Heart left ventricle (tissue), 13 donors: ENCODE measurements around the gene DOCK1.

Experiments used
- CTCF ChIP-seq, 12 donors: fragments of 200-600 bp; sonication (generic) in 4 of 12; IDR thresholded peaks; one replicate each; pipeline versions ENCODE4 v1.5.0 to v1.8.0; 2018 to 2022; ENCODE audit warnings: antibody characterized with exemption in 12 of 12, mild to moderate bottlenecking in 5 of 12
- POLR2A ChIP-seq, 2 donors: fragments of 450-650 bp; IDR thresholded peaks; one replicate each; pipeline ENCODE4 v1.6.1; 2017; ENCODE audit warnings: antibody characterized with exemption in 2 of 2, mild to moderate bottlenecking in 2 of 2, moderate library complexity in 2 of 2
- donor health status: ischemic (EF 13 %, LVEDD 7.1; RV severe dilation, severe dysfunction).
- donor health status: DM: no; HTN: yes; CAD: no.
- donor health status: DM: no; HTN: no; CAD: no.
- donor health status: ischemic (EF 25% LVEDD 6.9; RV normal size, moderate dysfunction).
- donor health status: ischemic (EF 25% LVEDD 5.7; RV mildly dilated, moderate dysfunction).
- donor health status: ischemic (EF 35%, LVEDD 5.7; RV mildly dilated, moderate dysfunction).
- donor health status: nonischemic (EF 11% LVEDD 7.7; RV severe dilation, severe dysfunction).
- donor health status: DM: yes; HTN: yes; CAD: no.
- donor health status: PGD.
- donor health status: ischemic (EF 29% LVEDD 5.4; RV normal size, mild dysfunction).
- donor health status: nonischemic (EF 23%, LVEDD 6.1; RV moderate dilation, normal function).

- TF ChIP-seq POLR2A (IDR thresholded peaks at IDR 0.05) (no peak), CTCF (IDR thresholded peaks at IDR 0.05) (no peak)
Observed at GRCh38 chr10:127463548-127463947, 558.3 kb downstream of the DOCK1 start.
